K562 (cell line): ENCODE measurements around the gene CCL2. TPM values are rescaled to one million over a fixed set of nuclear protein-coding genes. Genes with fewer than 3 reads are reported as not detected.

Experiments used
- ATAC-seq: fragments of 200-7000 bp; cut with Tn5 transposase; 3 replicates; pipeline ENCODE4 v1.9.1; 2020; ENCODE audit warnings: moderate library complexity
- BruUV-seq: library from RNA; stranded (reverse); fragments of 400-500 nt; replicated peaks from 2 replicates; lab custom pipeline; 2021; lab: Mats Ljungman, UMichigan
- CTCF ChIA-PET: fragments of 300-600 bp; formaldehyde crosslinking; extraction: SDS; loops from one replicate; lab custom pipeline; 2021; ENCODE audit warnings: low intra/inter-chr PET ratio; lab: Yijun Ruan, JAX
- POLR2A ChIA-PET: fragments of 300-600, 350-650 bp; sonication (Branson Sonifier 250); formaldehyde crosslinking; extraction: SDS; loops from one replicate; lab custom pipeline; 2021; ENCODE audit warnings: antibody characterized with exemption, inconsistent platforms; lab: Yijun Ruan, JAX
- DNase-seq, 4 experiments: peaks; one replicate each; pipeline versions ENCODE4 v3.0.0 to v3.0.0-alpha.2; 2011 to 2018; ENCODE audit warnings: low spot score in 3 of 4, mixed read lengths in 3 of 4; ENCODE audit errors: extremely low read depth in 1 of 4
- FAIRE-seq: peaks from 2 replicates; lab custom pipeline; 2011; peaks lifted over from hg19 to GRCh38; lab: Jason Lieb, UNC
- H2AFZ ChIP-seq: 2 replicates; pipeline ENCODE4 v1.6.0; 2011; ENCODE audit warnings: low read depth, low read length, control low read depth, inconsistent platforms
- H3K27ac ChIP-seq: fragments of 200-600 bp; 3 replicates; pipeline ENCODE4 v1.8.0; 2011; ENCODE audit warnings: low read depth, mild to moderate bottlenecking, control low read depth, inconsistent platforms, low read length, moderate library complexity, mixed read lengths; ENCODE audit errors: extremely low read depth
- H3K27me3 ChIP-seq, 2 experiments: fragments of 300-600 bp in 1 of 2; 2 replicates in 1 of 2; 3 replicates in 1 of 2; pipeline versions ENCODE4 v1.6.0 to v1.8.0; 2011; ENCODE audit warnings: inconsistent platforms in 2 of 2, low read length in 2 of 2, mild to moderate bottlenecking in 1 of 2, mixed read lengths in 1 of 2, moderate library complexity in 1 of 2; ENCODE audit not compliant: control insufficient read depth in 2 of 2, insufficient read depth in 2 of 2
- H3K36me3 ChIP-seq: fragments of 300-600 bp; 3 replicates; pipeline ENCODE4 v1.8.0; 2011; ENCODE audit warnings: mild to moderate bottlenecking, low read length, inconsistent platforms; ENCODE audit not compliant: control insufficient read depth, insufficient read depth
- H3K4me1 ChIP-seq, 2 experiments: fragments of 200-600 bp in 1 of 2; replicated peaks in 1 of 2; 2 replicates in 1 of 2; 3 replicates in 1 of 2; pipeline versions ENCODE4 v1.5.1 to v1.8.0; 2011; ENCODE audit warnings: inconsistent platforms in 2 of 2, low read length in 2 of 2, mild to moderate bottlenecking in 1 of 2, mixed read lengths in 1 of 2, moderate library complexity in 1 of 2; ENCODE audit not compliant: control insufficient read depth in 2 of 2, insufficient read depth in 2 of 2
- H3K4me2 ChIP-seq: 2 replicates; pipeline ENCODE4 v1.6.1; 2011; ENCODE audit warnings: low read length, control low read depth, inconsistent platforms, mixed read lengths; ENCODE audit not compliant: insufficient read depth
- H3K4me3 ChIP-seq: fragments of 200-600 bp; sonication (generic), shearing (Covaris generic); 2 replicates; pipeline ENCODE4 v1.5.1; 2016; ENCODE audit warnings: control low read depth, inconsistent platforms
- H3K79me2 ChIP-seq: fragments of 200-600 bp; 3 replicates; pipeline ENCODE4 v1.8.0; 2011; ENCODE audit warnings: low read length, inconsistent platforms; ENCODE audit not compliant: control insufficient read depth, insufficient read depth
- H3K9ac ChIP-seq, 2 experiments: 2 replicates each; pipeline versions ENCODE4 v1.6.0 to v1.6.1; 2011; ENCODE audit warnings: low read depth in 2 of 2, low read length in 2 of 2, control low read depth in 1 of 2, inconsistent platforms in 1 of 2, mild to moderate bottlenecking in 1 of 2, mixed read lengths in 1 of 2; ENCODE audit not compliant: insufficient read depth in 1 of 2
- H3K9me1 ChIP-seq: one replicate; pipeline ENCODE4 v1.6.0; 2011; ENCODE audit warnings: inconsistent platforms, mild to moderate bottlenecking, low read length, moderate library complexity; ENCODE audit not compliant: control insufficient read depth, insufficient read depth
- H3K9me3 ChIP-seq: replicated peaks from 2 replicates; pipeline ENCODE4 v1.5.1; 2011; ENCODE audit warnings: low read depth, low read length, inconsistent platforms; ENCODE audit not compliant: control insufficient read depth, insufficient read depth
- H4K20me1 ChIP-seq: replicated peaks from 2 replicates; pipeline ENCODE4 v1.6.1; 2011; ENCODE audit warnings: low read length, inconsistent platforms, mixed read lengths; ENCODE audit not compliant: control insufficient read depth, insufficient read depth
- DACH1 ChIP-seq: fragments of 450-650 bp; IDR thresholded peaks from 2 replicates; pipeline ENCODE4 v1.6.1; 2018; ENCODE audit not compliant: partially characterized antibody
- DIDO1 ChIP-seq: fragments of 450-650 bp; IDR thresholded peaks from 2 replicates; pipeline ENCODE4 v1.6.1; 2016; ENCODE audit warnings: low read depth, missing biosample characterization, missing genetic modification characterization
- EWSR1 ChIP-seq: fragments of 450-650 bp; IDR thresholded peaks from 2 replicates; pipeline ENCODE4 v1.6.1; 2018; ENCODE audit warnings: borderline replicate concordance, mild to moderate bottlenecking, low read depth, moderate library complexity; ENCODE audit not compliant: partially characterized antibody
- GTF2E2 ChIP-seq: fragments of 200-800 bp; sonication (Bioruptor generic); IDR thresholded peaks from 2 replicates; pipeline ENCODE4 v1.6.1; 2016; ENCODE audit warnings: missing genetic modification characterization, missing compliant biosample characterization
- HDAC6 ChIP-seq: IDR thresholded peaks from 2 replicates; pipeline ENCODE4 v1.6.1; 2012; ENCODE audit warnings: low read depth, mild to moderate bottlenecking, control low read depth, inconsistent platforms, low read length, moderate library complexity
- HDAC8 ChIP-seq: fragments of 450-650 bp; IDR thresholded peaks from 2 replicates; pipeline ENCODE4 v1.6.1; 2016; ENCODE audit warnings: mild to moderate bottlenecking, missing genetic modification characterization, moderate library complexity, missing compliant biosample characterization
- JUNB ChIP-seq: fragments of 450-650 bp; formaldehyde crosslinking; conservative IDR thresholded peaks from 2 replicates; pipeline ENCODE4 v1.4.0; 2020; ENCODE audit warnings: mild to moderate bottlenecking
- PBX2 ChIP-seq, 2 experiments: IDR thresholded peaks in 1 of 2; conservative IDR thresholded peaks in 1 of 2; 2 replicates each; pipeline ENCODE4 v1.6.1; 2016; ENCODE audit warnings: low read depth in 2 of 2, mild to moderate bottlenecking in 1 of 2, missing compliant biosample characterization in 1 of 2, missing genetic modification characterization in 1 of 2, moderate library complexity in 1 of 2
- PRPF4 ChIP-seq: fragments of 200-400 bp; formaldehyde crosslinking; IDR thresholded peaks from one replicate; pipeline ENCODE4 v1.6.1; 2017; ENCODE audit warnings: low read length, low read depth, mild to moderate bottlenecking; ENCODE audit not compliant: insufficient read depth, poor library complexity, severe bottlenecking
- RBM15 ChIP-seq: fragments of 200-400 bp; formaldehyde crosslinking; IDR thresholded peaks from 2 replicates; pipeline ENCODE4 v1.6.1; 2018; ENCODE audit warnings: mild to moderate bottlenecking, low read length, moderate library complexity; ENCODE audit not compliant: insufficient read depth
- RBM34 ChIP-seq: fragments of 200-400 bp; formaldehyde crosslinking; IDR thresholded peaks from 2 replicates; pipeline ENCODE4 v1.6.1; 2018; ENCODE audit warnings: low read length, borderline replicate concordance; ENCODE audit not compliant: insufficient read depth
- SMAD1 ChIP-seq: fragments of 150-350 bp; IDR thresholded peaks from 2 replicates; pipeline ENCODE4 v1.6.1; 2014; ENCODE audit warnings: low read length, low read depth; ENCODE audit not compliant: partially characterized antibody
- SPI1 ChIP-seq: IDR thresholded peaks from 2 replicates; pipeline ENCODE4 v1.6.1; 2011; ENCODE audit warnings: low read depth, low read length, control low read depth, borderline replicate concordance
- SRF ChIP-seq, 2 experiments: fragments of 250-450, 450-650 bp in 1 of 2; sonication (Bioruptor Pico) in 1 of 2; sonication (generic) in 1 of 2; formaldehyde crosslinking; IDR thresholded peaks; 2 replicates each; pipeline versions ENCODE4 v1.5.0 to v1.5.1; 2020 to 2022; ENCODE audit warnings: mild to moderate bottlenecking in 1 of 2, missing genetic modification reagents in 1 of 2
- TRIM28 ChIP-seq: fragments of 450-650 bp; IDR thresholded peaks from 2 replicates; pipeline ENCODE4 v1.6.1; 2017
- ZNF507 ChIP-seq: conservative IDR thresholded peaks from 2 replicates; pipeline ENCODE4 v1.6.1; 2017; ENCODE audit warnings: missing genetic modification characterization, missing compliant biosample characterization
- WGBS: fragments of 100-300 bp; shearing (Covaris generic); methylation state at CpG from one replicate; pipeline ENCODE4 v1.1.6; 2016; ENCODE audit warnings: low coverage, mixed read lengths; ENCODE audit not compliant: insufficient coverage; ENCODE audit errors: missing lambda C conversion rate; 5-methylcytosine and 5-hydroxymethylcytosine counted together
- in situ Hi-C: fragments of 300-500 bp; cut with MboI; formaldehyde crosslinking; loops from 4 replicates; pipeline ENCODE4 v1.15.0; 2018; ENCODE audit warnings: inconsistent platforms, mixed read lengths
- intact Hi-C: fragments of 100-400 bp; cut with micrococcal nuclease; formaldehyde crosslinking; loops from 2 replicates; pipeline ENCODE4 v1.14.2; 2022
- polyA plus RNA-seq, 8 experiments: library from polyadenylated mRNA; depleted of rRNA in 4 of 8; stranded (reverse) in 5 of 8; unstranded in 3 of 8; fragments of >200 nt; fragmentation: Nextera tagmentation in 2 of 8; fragmentation: Illumina TruSeq in 1 of 8; extraction: Ambion mirVana in 2 of 8; extraction: Trizol in 1 of 8; gene quantifications; 2 replicates each; pipeline versions ENCODE4 v1.2.1 to v1.2.3, GENCODE V29; 2011 to 2014; ENCODE audit warnings: inconsistent platforms in 1 of 8, missing spikeins in 1 of 8
- total RNA-seq, 7 experiments: library from RNA; depleted of rRNA in 6 of 7; stranded (reverse); fragments of >200 nt in 6 of 7; fragmentation: Illumina TruSeq in 2 of 7; extraction: Trizol in 2 of 7; gene quantifications; 2 replicates each; pipeline versions ENCODE4 v1.2.1 to v1.2.3, GENCODE V29; 2011 to 2021; ENCODE audit warnings: low replicate concordance in 1 of 7
- TF ChIP-seq, protein P1 (sequence below): fragments of 150-350 bp; conservative IDR thresholded peaks from 2 replicates; pipeline ENCODE4 v1.6.1; 2014; ENCODE audit warnings: low read length

CCL2 gene
- total and polyA plus RNA-seq, 9 of the 15 experiments (the other 6 are each of a cell fraction or from before 2014, with no cell fraction given): 0.54 to 5.4 (median 0.88) TPM

GRCh38 chr17:34253139-34253525 is 2.0 kb upstream of the CCL2 start (continued):
- TF ChIP-seq DACH1: no peak

- BruUV-seq: no TSS peak
- CTCF ChIA-PET: no interaction called here
- in situ Hi-C loops (no loop called here), intact Hi-C loops (no loop called here)
- DNase-seq (no peak), ATAC-seq (no peak), FAIRE-seq (no peak)
- POLR2A ChIA-PET: no interaction called here
- Histone ChIP-seq H3K4me1 (peaks cover 7 to 16% of the 10 kb centered on the region in 2 experiments; a peak in 4 of 5 replicates), H4K20me1 (peaks cover 2% of the 10 kb centered on the region; the same call in 1 of the 2 replicates), H3K9ac (no peak overlapping the region), H2AFZ (no peak overlapping the region), H3K4me3 (no peak overlapping the region), H3K9me3 (no peaks in the 10 kb centered on the region), H3K27ac (no peak overlapping the region), H3K9me1 (no peaks in the 10 kb centered on the region), H3K79me2 (no peaks in the 10 kb centered on the region), H3K36me3 (no peaks in the 10 kb centered on the region), H3K4me2 (no peak overlapping the region), H3K27me3 (peaks cover 0 to 3% of the 10 kb centered on the region in 2 experiments; a peak in 3 of 5 replicates)
- WGBS: 8% methylated on average over 3 of the region's 3 CpGs
- no peak for TF ChIP-seq SMAD1
- no peak for TF ChIP-seq RBM15
- TF ChIP-seq EWSR1: no peak
- TF ChIP-seq, protein P1, sequence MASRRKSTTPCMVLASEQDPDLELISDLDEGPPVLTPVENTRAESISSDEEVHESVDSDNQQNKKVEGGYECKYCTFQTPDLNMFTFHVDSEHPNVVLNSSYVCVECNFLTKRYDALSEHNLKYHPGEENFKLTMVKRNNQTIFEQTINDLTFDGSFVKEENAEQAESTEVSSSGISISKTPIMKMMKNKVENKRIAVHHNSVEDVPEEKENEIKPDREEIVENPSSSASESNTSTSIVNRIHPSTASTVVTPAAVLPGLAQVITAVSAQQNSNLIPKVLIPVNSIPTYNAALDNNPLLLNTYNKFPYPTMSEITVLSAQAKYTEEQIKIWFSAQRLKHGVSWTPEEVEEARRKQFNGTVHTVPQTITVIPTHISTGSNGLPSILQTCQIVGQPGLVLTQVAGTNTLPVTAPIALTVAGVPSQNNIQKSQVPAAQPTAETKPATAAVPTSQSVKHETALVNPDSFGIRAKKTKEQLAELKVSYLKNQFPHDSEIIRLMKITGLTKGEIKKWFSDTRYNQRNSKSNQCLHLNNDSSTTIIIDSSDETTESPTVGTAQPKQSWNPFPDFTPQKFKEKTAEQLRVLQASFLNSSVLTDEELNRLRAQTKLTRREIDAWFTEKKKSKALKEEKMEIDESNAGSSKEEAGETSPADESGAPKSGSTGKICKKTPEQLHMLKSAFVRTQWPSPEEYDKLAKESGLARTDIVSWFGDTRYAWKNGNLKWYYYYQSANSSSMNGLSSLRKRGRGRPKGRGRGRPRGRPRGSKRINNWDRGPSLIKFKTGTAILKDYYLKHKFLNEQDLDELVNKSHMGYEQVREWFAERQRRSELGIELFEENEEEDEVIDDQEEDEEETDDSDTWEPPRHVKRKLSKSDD: no peak
- no peak for TF ChIP-seq DIDO1 (tag)
- no peak for TF ChIP-seq GTF2E2 (tag)
- no peak for TF ChIP-seq PBX2 (CRISPR knock-in tag; IDR thresholded peaks at IDR 0.05; ENCODE audit: low read depth)
- TF ChIP-seq PBX2 (tag; conservative IDR thresholded peaks at IDR 0.05; ENCODE audit: low read depth): no peak
- TF ChIP-seq JUNB: no peak
- TF ChIP-seq SRF (CRISPR knock-in tag; IDR thresholded peaks at IDR 0.05): no peak
- no peak for TF ChIP-seq HDAC6
- no peak for TF ChIP-seq SPI1
- TF ChIP-seq TRIM28: no peak
- TF ChIP-seq HDAC8 (tag): no peak
- no peak for TF ChIP-seq ZNF507 (tag)
- no peak for TF ChIP-seq RBM34
- TF ChIP-seq PRPF4: no peak
Observed at GRCh38 chr17:34254146-34254545, 939 bp upstream of the CCL2 start.
